ENCODE measurements around the gene SRPK2. TPM values are rescaled to one million over a fixed set of nuclear protein-coding genes. Genes with fewer than 3 reads are reported as not detected.

SRPK2 gene
- total RNA-seq, 1 donor from 2014 or later = 54.7 TPM

DNA sequence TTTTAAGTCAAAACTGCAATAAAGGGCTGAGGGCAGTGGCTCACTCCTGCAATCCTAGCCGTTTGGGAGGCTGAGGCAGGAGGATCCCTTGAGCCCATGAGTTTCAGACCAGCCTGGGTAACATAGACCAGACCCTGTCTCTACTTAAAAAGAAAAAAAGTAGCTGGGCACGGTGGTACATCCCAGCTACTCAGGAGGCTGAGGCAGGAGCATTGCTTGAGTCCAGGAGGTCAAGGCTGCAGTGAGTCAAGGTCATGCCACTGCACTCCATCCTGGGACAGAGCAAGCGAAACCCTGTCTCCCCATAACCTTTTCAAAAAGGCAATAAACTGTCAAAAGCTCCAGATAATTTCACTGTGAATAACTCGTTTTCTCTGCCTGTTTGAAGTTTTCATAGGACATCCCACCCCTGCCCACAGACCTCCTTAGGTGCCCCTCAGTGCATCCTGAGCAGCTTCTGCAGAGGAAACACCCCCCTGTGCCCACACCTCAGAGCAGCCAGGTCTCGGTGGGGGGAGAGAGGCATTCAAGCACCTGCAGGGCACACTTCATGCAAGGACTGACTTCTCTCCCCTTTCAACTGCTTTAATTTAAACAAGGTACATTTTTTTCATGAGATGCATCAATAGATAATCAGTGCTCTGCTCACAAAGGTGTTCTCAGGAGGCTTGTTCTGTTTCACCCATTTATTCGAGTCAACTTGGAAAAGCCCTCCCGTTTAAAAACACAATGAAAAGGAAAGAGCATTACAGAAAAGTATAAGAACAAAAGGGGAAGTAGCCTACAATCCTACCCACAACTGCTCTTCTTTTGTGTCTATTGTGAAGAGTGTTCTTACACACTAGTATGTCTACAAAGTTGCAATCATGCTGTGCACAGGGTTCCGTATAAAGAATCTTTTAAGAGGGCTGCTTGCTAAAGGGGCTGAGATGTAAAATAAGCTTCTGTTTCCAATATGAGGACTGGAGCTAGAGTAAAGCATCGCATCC, 269.8 kb downstream of the SRPK2 start:
- DNase-seq (ENCODE audit: low spot score) = no peak
- intact Hi-C loops (cut with micrococcal nuclease) = no loop called here
- Mint-ChIP-seq H3K4me1 (ENCODE audit: low read depth) (peaks cover 6% of the 10 kb centered on the region), H3K27me3 (ENCODE audit: low read depth) (no peaks in the 10 kb centered on the region), H3K9me3 (no peaks in the 10 kb centered on the region), H3K27ac (no peak overlapping the region), H3K36me3 (ENCODE audit: low read depth) (peaks cover 78% of the 10 kb centered on the region), H3K4me3 (ENCODE audit: low read depth) (no peak overlapping the region)

DNA sequence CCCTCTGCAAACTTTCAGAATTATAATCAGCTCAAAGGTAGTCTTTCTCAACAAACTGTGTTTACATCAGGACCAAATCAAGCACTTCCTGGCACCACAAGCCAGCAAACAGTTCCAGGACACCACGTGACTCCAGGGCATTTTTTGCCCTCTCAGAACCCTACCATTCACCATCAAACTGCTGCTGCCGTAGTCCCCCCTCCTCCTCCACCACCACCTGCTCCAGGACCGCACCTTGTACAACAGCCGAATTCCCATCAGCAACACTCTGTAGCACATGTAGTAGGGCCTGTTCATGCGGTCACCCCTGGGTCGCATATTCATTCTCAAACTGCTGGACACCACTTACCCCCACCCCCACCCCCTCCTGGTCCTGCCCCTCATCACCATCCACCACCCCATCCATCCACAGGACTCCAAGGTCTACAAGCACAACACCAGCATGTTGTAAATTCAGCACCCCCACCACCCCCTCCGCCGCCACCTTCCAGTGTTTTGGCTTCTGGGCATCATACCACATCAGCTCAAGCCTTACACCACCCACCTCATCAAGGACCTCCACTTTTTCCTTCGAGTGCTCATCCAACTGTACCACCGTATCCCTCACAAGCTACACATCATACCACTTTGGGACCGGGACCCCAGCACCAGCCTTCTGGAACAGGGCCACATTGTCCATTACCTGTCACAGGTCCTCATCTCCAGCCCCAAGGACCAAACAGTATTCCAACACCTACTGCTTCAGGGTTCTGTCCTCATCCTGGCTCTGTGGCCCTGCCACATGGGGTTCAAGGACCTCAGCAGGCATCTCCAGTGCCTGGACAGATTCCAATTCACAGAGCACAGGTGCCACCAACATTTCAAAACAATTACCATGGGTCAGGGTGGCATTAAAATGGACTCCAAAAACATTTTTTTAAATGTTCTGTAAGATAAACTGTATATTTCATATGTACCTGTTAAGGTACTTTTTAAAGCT, 276.0 kb downstream of the SRPK2 start:
- intact Hi-C loops (cut with micrococcal nuclease) = no loop called here
- Mint-ChIP-seq H3K27ac (peak overlapping the region; percentile 70), H3K27me3 (ENCODE audit: low read depth) (no peaks in the 10 kb centered on the region), H3K9me3 (no peaks in the 10 kb centered on the region), H3K4me1 (ENCODE audit: low read depth) (peaks cover 11% of the 10 kb centered on the region), H3K4me3 (ENCODE audit: low read depth) (no peak overlapping the region), H3K36me3 (ENCODE audit: low read depth) (peaks cover 84% of the 10 kb centered on the region)
- no peak for DNase-seq (ENCODE audit: low spot score)

DNA sequence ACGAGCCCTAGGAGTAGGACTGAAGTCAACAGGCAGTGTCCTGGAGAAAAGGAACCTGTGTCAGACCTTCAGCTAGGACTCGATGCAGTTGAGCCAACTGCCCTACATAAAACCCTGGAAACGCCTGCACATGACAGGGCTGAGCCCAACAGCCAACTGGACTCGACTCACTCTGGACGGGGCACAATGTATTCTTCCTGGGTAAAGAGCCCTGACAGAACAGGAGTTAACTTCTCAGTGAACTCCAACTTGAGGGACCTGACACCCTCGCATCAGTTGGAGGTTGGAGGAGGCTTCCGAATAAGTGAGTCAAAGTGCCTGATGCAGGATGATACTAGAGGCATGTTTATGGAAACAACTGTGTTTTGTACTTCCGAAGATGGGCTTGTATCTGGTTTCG, 281.3 kb downstream of the SRPK2 start:
- H3K4me1 Mint-ChIP-seq (ENCODE audit: low read depth) = peaks cover 19% of the 10 kb centered on the region
- no peak overlapping the region for H3K27ac Mint-ChIP-seq
- no peak for DNase-seq (ENCODE audit: low spot score)
- intact Hi-C loops (cut with micrococcal nuclease) = no loop called here
- no peaks in the 10 kb centered on the region for H3K9me3 Mint-ChIP-seq
- no peaks in the 10 kb centered on the region for H3K27me3 Mint-ChIP-seq (ENCODE audit: low read depth)
- H3K4me3 Mint-ChIP-seq (ENCODE audit: low read depth) = no peak overlapping the region
- H3K36me3 Mint-ChIP-seq (ENCODE audit: low read depth) = peaks cover 84% of the 10 kb centered on the region

DNA sequence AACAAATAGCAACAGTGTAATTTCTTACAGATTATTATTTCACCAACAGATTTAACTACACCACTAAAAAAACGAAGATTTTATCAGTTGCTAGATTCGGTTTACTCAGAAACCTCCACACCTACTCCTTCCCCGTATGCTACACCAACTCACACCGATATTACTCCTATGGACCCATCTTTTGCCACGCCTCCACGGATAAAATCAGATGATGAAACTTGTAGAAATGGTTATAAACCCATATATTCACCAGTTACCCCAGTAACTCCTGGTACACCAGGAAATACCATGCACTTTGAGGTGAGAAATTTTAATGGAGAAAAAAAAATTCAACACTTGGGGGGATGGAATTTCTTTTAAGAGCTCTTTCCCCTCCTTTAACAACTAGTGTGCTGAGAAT, 282.2 kb downstream of the SRPK2 start:
- peak overlapping the region; percentile 46 for H3K27ac Mint-ChIP-seq
- H3K4me1 Mint-ChIP-seq (ENCODE audit: low read depth) = peaks cover 16% of the 10 kb centered on the region
- H3K27me3 Mint-ChIP-seq (ENCODE audit: low read depth) = no peaks in the 10 kb centered on the region
- no peaks in the 10 kb centered on the region for H3K9me3 Mint-ChIP-seq
- intact Hi-C loops (cut with micrococcal nuclease) = no loop called here
- no peak overlapping the region for H3K4me3 Mint-ChIP-seq (ENCODE audit: low read depth)
- peaks cover 75% of the 10 kb centered on the region for H3K36me3 Mint-ChIP-seq (ENCODE audit: low read depth)
- DNase-seq (ENCODE audit: low spot score) = no peak

DNA sequence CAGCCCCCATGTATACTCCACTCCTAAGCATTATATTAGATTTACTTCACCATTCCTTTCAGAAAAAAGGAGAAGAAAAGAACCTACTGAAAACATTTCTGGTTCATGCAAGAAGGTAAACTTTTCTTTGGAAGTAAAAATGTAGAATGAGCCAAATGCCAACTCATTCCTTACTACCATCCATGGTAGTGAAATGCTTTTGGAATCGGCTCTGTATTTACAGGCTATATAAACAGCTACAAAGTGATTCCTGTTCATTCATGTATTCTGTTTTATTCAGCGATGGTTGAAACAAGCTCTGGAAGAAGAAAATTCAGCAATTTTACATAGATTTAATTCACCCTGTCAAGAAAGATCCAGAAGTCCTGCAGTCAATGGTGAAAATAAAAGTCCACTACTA, 283.1 kb downstream of the SRPK2 start:
- Mint-ChIP-seq H3K4me1 (ENCODE audit: low read depth) (peaks cover 22% of the 10 kb centered on the region), H3K9me3 (no peaks in the 10 kb centered on the region), H3K4me3 (ENCODE audit: low read depth) (no peak overlapping the region), H3K27ac (peak overlapping the region; percentile 15), H3K36me3 (ENCODE audit: low read depth) (peaks cover 75% of the 10 kb centered on the region), H3K27me3 (ENCODE audit: low read depth) (no peaks in the 10 kb centered on the region)
- intact Hi-C loops (cut with micrococcal nuclease) = no loop called here
- no peak for DNase-seq (ENCODE audit: low spot score)

DNA sequence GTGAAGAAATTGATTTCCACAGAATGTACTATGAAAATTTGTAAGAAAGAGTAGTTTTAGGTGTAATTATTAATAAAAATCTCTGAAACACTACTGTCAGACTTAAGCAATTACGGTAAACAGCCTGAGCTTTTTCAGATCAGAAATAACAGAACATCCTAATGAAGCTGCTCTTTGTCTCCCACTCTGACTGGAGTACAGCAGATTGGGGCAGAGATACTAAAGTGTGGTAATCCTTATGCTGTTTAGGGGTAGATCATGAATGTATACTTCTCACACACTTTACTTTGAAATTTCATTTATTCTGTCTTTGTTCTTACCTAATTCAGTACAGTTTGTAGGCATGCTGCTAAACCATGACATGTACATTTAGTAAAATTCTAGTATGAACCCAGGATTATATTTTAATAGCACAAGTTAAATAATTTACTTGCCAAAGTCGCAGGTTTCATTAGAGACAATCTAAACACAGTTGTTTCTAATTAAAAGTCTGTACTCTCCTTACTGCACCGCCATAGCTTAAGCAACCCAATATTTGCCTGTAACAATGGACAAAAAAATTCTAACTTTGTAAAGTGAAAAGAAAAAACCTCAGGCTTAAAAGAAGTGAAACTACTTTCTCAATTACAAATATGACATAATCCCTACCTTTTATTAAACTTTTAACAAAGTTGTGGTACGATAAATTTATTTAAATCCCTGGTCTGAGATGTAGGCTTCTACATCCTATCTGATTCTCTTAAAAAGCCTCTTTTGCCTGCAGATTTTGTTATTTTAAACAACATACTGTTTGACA, 286.0 kb downstream of the SRPK2 start:
- H3K4me3 Mint-ChIP-seq (ENCODE audit: low read depth) = no peak overlapping the region
- intact Hi-C loops (cut with micrococcal nuclease) = loop anchor here (5.0 kb wide), 1 partner anchor 35 kb away; no protein-coding TSS in a partner anchor
- H3K27ac Mint-ChIP-seq = peak overlapping the region; percentile 43

DNA sequence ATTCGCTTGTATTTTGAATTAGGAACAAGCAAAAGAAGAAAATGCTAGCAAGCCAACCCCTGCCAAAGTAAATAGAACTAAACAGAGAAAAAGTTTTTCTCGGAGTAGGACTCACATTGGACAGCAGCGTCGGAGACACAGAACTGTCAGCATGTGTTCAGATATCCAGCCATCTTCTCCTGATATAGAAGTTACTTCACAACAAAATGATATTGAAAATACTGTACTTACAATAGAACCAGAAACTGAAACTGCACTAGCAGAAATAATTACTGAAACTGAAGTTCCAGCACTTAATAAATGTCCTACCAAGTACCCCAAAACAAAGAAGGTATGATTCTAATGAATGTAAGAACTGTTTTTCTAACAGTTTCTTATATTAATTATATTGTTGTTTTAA, 286.9 kb downstream of the SRPK2 start:
- Mint-ChIP-seq H3K27ac (no peak overlapping the region), H3K27me3 (ENCODE audit: low read depth) (no peaks in the 10 kb centered on the region), H3K4me3 (ENCODE audit: low read depth) (no peak overlapping the region), H3K36me3 (ENCODE audit: low read depth) (peaks cover 74% of the 10 kb centered on the region), H3K4me1 (ENCODE audit: low read depth) (peaks cover 41% of the 10 kb centered on the region), H3K9me3 (no peaks in the 10 kb centered on the region)
- intact Hi-C loops (cut with micrococcal nuclease) = loop anchor here (5.0 kb wide), 1 partner anchor 35 kb away; no protein-coding TSS in a partner anchor
- DNase-seq (ENCODE audit: low spot score) = no peak

More for the DNA sequence above, 286.0 kb downstream of the SRPK2 start:
- Mint-ChIP-seq H3K9me3 (no peaks in the 10 kb centered on the region), H3K4me1 (ENCODE audit: low read depth) (peaks cover 36% of the 10 kb centered on the region), H3K36me3 (ENCODE audit: low read depth) (peaks cover 78% of the 10 kb centered on the region), H3K27me3 (ENCODE audit: low read depth) (no peaks in the 10 kb centered on the region)
- no peak for DNase-seq (ENCODE audit: low spot score)

DNA sequence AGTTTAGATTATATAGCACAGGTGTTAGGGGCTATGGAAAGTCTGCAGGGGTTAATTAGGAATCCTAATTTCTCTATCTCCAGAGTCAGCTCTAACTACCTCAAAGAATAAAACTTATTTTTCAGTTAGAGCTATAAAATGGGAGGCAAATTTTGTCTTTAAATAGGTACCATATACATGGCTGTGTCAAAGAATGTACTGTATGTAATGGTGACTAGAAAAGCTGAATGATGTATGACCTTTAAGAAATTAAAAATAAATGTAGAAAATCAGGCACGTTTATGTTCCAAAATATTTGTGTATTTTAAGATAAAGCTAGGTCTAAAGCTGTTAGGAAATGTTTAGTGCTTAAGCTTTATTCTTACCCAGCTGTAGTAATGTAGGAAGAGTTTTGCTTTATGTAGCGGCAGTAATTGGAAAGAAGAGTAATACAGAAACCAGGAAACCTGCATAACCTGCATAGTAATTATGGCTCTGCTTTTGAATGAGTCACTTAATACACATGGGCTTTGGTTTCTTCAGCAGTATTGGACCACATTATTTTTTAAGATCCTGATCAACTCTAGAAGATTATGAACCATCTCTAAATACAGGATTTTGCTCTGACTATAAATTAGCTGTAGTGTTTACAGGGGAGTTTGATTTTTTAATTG, 289.7 kb downstream of the SRPK2 start:
- no peaks in the 10 kb centered on the region for H3K27me3 Mint-ChIP-seq (ENCODE audit: low read depth)
- H3K9me3 Mint-ChIP-seq = no peaks in the 10 kb centered on the region
- no peak overlapping the region for H3K4me3 Mint-ChIP-seq (ENCODE audit: low read depth)
- peak overlapping the region; percentile 63 for H3K27ac Mint-ChIP-seq
- peaks cover 41% of the 10 kb centered on the region for H3K4me1 Mint-ChIP-seq (ENCODE audit: low read depth)
- peaks cover 72% of the 10 kb centered on the region for H3K36me3 Mint-ChIP-seq (ENCODE audit: low read depth)
- intact Hi-C loops (cut with micrococcal nuclease) = loop anchor here (5.0 to 10.0 kb wide), 3 partner anchors 74 to 117 kb away; no protein-coding TSS in a partner anchor
- DNase-seq (ENCODE audit: low spot score) = no peak

DNA sequence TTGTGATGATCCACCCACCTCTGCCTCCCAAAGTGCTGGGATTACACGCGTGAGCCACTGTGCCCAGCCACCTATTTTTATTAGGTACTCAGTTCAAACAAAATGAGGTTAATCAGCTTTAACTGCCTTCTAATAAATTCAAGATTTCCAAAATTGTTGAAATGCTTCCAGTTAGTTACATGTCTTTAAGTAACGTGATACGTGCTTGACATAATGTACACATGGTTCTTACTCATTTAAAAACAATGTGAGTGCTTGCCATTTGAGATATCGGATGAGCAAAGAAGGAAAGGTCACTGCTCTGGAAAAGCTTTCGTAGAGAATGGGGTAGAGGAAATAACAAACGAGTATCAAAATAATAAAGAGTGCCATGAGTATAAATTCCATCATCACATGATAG, 291.1 kb downstream of the SRPK2 start:
- Mint-ChIP-seq H3K4me3 (ENCODE audit: low read depth) (no peak overlapping the region), H3K27ac (peak overlapping the region; percentile 3), H3K27me3 (ENCODE audit: low read depth) (no peaks in the 10 kb centered on the region), H3K4me1 (ENCODE audit: low read depth) (peaks cover 35% of the 10 kb centered on the region), H3K36me3 (ENCODE audit: low read depth) (peaks cover 69% of the 10 kb centered on the region), H3K9me3 (no peaks in the 10 kb centered on the region)
- intact Hi-C loops (cut with micrococcal nuclease) = loop anchor here (5.0 to 10.0 kb wide), 3 partner anchors 73 to 115 kb away; no protein-coding TSS in a partner anchor
- DNase-seq (ENCODE audit: low spot score) = no peak

DNA sequence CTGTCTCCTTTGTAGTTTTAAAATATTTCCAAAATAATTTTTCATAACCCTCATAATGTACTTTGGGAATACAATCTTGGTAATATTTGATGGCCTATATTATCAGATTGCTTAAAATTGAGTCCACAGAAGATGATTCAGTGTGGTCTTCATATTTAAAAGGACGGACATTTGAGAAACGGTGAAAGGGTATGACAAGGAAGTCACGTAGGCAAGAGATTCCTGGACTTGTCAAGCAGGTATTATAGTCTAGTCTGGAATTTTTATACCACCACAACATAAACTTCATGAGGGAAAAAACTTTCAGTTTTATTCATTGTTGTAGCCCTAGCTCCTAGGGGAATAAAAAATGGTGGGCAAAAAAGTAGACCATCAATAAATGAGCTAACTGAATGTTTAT, 292.4 kb downstream of the SRPK2 start:
- Mint-ChIP-seq H3K27me3 (ENCODE audit: low read depth) (no peaks in the 10 kb centered on the region), H3K9me3 (no peaks in the 10 kb centered on the region), H3K4me1 (ENCODE audit: low read depth) (peaks cover 34% of the 10 kb centered on the region), H3K4me3 (ENCODE audit: low read depth) (no peak overlapping the region), H3K27ac (no peak overlapping the region), H3K36me3 (ENCODE audit: low read depth) (peaks cover 75% of the 10 kb centered on the region)
- intact Hi-C loops (cut with micrococcal nuclease) = loop anchor here (5.0 to 10.0 kb wide), 3 partner anchors 72 to 114 kb away; no protein-coding TSS in a partner anchor
- no peak for DNase-seq (ENCODE audit: low spot score)

DNA sequence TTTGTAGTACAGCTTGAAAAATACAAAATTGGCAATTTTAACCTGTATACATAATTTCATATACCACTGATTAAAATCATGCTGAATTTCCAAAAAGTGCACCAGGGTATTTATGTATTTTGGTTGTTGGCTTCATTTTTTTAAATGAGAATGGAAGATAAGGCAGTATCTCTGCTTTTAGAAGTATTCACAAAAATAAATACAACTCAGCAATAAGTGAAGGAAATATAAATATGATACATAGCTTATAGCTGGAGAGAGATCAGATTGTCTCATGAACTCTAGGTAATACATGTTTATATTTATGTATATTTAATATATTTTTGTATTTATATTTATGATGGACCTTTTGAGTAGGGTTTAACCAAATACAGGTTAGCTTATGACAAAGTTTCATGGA, 293.8 kb downstream of the SRPK2 start:
- H3K4me1 Mint-ChIP-seq (ENCODE audit: low read depth) = peaks cover 22% of the 10 kb centered on the region
- H3K9me3 Mint-ChIP-seq = no peaks in the 10 kb centered on the region
- peaks cover 72% of the 10 kb centered on the region for H3K36me3 Mint-ChIP-seq (ENCODE audit: low read depth)

More for the DNA sequence above, 293.8 kb downstream of the SRPK2 start:
- H3K27ac Mint-ChIP-seq = no peak overlapping the region
- no peak overlapping the region for H3K4me3 Mint-ChIP-seq (ENCODE audit: low read depth)
- no peaks in the 10 kb centered on the region for H3K27me3 Mint-ChIP-seq (ENCODE audit: low read depth)
- intact Hi-C loops (cut with micrococcal nuclease) = loop anchor here (5.0 to 10.0 kb wide), 3 partner anchors 70 to 113 kb away; no protein-coding TSS in a partner anchor
- no peak for DNase-seq (ENCODE audit: low spot score)

Data from activated T-helper 2 cell treated with anti-CD3 and anti-CD28 coated beads, Interferon-gamma antibody, Interleukin-2, Interleukin-4, amounts not matched to agents 10 μg/mL and 5 μg/mL and 100 μg/mL, durations not matched to agents 14 hours and 24 hours and 36 hours (primary cell).